WI38 (cell line): Measurements from ENCODE around the gene NOL4L.
"Not testable (repeated sequence)": the region's sequence is repeated elsewhere in the genome, so short reads cannot be mapped to it uniquely, and the experiment has no call there.

Experiments used
- H3K4me3 ChIP-seq: 2 replicates; pipeline ENCODE4 v1.5.1; 2011; ENCODE audit warnings: low read depth, mild to moderate bottlenecking, control low read depth, low read length
- TF ChIP-seq, protein P1 (sequence below): IDR thresholded peaks from 2 replicates; pipeline ENCODE4 v1.5.1; 2012; ENCODE audit warnings: low read depth, mild to moderate bottlenecking, control low read depth, low read length

NOL4L gene

DNA sequence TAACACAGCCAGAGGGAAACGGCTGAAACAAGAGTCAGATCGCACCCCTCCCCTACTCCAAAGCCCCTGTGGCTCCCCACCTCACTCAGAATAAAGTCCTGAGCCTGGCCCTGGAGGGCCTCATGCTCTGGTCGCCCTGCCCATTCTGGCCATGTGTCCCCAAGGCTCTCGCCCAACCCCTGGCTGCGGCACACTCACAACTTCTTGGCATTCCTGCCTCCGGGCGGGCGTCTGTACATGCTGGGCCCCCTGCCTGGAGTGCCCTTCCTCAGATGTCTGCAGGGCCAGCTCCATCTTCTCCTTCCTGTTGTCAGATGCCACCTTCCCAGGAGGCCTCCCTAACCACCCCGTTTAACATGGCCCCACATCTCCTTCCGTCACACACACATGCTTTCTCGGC is 17.1 kb upstream of the NOL4L start:
- no peak overlapping the region for H3K4me3 ChIP-seq
- TF ChIP-seq, protein P1, sequence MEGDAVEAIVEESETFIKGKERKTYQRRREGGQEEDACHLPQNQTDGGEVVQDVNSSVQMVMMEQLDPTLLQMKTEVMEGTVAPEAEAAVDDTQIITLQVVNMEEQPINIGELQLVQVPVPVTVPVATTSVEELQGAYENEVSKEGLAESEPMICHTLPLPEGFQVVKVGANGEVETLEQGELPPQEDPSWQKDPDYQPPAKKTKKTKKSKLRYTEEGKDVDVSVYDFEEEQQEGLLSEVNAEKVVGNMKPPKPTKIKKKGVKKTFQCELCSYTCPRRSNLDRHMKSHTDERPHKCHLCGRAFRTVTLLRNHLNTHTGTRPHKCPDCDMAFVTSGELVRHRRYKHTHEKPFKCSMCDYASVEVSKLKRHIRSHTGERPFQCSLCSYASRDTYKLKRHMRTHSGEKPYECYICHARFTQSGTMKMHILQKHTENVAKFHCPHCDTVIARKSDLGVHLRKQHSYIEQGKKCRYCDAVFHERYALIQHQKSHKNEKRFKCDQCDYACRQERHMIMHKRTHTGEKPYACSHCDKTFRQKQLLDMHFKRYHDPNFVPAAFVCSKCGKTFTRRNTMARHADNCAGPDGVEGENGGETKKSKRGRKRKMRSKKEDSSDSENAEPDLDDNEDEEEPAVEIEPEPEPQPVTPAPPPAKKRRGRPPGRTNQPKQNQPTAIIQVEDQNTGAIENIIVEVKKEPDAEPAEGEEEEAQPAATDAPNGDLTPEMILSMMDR, result no peak

DNA sequence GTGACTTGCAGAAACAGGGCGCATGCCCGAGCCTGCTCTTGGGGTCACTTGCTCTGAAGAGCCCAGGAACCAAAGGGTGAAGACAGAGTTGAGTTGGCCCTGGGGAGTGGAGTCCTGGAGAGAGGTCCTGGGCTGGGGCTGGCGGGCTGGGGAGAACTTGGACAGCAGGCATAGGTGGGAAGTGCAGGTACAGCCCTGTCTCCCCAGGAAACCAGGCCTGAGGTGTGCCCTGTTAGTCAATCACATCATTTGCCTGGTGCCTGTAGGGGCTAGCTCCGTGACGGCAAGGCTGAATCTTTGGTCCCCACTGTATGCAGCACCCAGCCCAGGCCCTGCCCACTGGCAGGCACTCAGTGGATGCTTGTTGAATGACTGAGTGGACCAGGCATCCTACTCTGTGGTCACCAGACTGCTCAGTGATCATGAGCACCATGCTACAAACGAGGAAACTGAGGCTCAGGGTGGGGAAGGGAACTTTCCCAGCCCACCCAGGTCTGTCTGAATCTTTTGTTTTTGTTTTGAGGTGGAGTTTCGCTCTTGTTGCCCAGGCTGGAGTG is 15.6 kb upstream of the NOL4L start:
- no peak overlapping the region for H3K4me3 ChIP-seq
- TF ChIP-seq, protein P1, result no peak

DNA sequence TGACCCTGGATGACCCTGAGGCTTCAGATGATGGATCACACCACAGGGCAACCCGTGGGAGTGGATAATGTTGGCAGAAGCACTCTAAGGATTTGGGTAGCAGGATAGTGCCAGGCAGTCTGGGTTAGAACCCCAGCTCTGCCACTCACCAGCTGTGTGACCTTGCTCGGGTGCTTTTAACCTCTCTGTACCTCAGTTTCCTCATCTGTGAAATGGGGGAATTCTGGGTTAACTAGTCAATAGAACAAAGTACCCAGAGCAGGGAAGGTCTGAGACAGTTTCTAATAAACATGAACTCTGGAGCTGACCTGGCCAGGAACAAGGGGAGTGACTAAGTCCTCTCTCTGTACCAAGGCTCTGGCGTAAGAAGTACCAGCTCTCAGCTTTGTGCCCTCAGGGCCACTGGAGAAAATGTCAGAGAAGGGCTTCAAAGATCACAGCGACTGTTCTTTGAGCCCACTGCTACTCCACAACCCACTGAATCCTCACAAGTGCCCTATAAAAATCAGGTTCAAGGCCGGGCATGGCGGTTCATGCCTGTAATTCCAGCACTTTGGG is 14.7 kb upstream of the NOL4L start:
- TF ChIP-seq, protein P1, result no peak
- H3K4me3 ChIP-seq, result no peak overlapping the region

DNA sequence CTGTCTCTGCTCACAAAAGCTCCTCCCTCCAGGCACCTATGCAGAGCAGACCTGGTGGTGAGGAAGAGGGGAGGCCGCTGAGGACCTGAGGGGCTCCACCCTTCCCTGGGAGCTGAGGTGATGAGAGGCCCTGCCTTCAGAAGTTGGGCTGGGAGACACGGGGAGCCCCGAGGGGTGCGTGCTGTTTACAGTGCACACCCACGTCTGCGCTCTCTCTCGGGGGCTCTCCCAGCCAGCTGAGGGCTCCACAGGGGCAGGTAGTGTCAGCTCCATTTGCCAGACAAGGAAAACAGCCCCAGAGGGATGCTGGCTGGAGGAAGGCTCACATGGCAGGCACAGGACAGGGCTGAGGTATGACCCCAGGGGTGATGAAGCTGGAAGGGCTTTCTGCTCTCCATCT is 13.5 kb upstream of the NOL4L start:
- H3K4me3 ChIP-seq, result no peak overlapping the region
- TF ChIP-seq, protein P1, result no peak

DNA sequence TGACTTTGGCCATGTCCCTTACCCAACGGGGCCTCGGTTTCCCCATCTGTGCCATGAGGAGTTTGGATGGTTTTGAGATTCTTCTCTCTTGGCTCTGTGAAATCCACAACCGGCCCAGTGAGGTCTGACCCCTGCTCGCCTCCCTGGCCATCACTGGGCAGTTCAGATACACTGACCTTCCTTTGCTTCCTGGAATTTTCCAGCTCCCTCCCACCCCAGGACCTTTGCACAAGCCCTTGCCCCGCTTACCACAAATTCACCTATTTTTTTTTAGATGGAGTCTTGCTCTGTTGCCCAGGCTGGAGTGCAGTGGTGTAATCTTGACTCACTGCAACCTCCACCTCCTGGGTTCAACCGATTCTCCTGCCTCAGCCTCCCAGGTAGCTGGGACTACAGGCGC is 12.6 kb upstream of the NOL4L start:
- TF ChIP-seq, protein P1, result no peak
- H3K4me3 ChIP-seq, result no peak overlapping the region

DNA sequence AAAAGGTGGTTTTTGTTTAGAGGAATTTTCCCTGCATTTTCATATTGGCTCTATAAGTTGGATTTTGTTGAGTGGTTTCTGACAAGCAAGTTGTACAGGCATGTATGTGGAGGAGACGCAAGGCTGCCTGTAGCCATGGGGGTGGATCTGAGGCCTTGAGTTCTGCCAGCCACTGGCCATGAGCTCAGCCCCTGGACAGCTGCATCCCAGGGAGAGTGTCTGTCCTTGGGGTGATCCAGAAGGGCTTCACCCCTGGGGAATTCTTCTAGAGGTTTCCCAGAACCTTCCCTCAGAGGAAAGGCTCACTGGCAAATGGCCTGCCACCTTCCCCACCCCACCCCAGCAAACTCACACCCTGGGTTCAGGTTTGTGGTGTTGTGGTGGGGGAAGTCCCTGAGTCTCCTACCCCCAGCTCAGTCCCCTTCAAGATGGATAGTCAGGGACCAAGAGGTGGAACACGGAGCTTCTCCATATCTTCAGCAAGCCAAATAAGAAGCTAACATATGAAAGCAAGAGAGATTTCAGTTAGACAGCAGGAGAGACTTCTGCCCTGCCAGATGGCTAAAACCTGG is 11.6 kb upstream of the NOL4L start:
- TF ChIP-seq, protein P1, result no peak
- no peak overlapping the region for H3K4me3 ChIP-seq

DNA sequence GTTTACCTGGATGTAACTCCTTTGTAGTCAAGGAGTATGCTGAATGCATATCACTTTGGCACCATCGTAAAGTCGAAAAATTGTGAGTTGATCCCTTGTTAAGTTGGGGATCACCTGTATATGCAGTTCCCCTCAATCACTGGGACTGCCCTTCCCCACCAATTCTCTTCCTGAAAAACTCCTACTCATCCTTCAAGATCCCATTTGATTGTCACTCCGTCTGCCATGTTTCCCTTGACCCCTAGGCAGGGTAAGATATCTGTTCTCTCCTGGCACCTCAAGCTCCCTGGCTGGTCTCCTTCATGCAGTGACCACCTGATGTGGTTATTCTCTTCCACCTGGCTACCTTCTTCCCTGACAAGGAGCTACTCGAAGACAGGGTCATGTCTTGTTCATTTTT is 10.0 kb upstream of the NOL4L start:
- no peak overlapping the region for H3K4me3 ChIP-seq
- TF ChIP-seq, protein P1, result no peak

DNA sequence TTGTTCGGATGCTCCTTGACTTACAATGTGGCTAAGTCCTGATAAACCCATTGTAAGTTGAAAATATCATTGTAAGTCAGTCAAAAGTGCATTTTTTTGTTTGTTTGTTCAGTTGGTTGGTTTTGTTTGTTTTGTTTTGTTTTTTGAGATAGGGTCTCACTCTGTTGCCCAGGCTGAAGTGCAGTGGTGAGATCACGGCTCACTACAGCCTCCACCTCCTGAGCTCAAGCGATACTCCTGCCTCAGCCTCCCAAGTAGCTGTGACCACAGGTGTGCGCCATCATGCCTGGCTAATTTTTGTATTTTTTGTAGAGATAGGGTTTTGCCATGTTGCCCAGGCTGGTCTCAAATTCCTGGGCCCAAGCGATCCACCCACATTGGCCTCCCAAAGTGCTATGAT is 9.5 kb upstream of the NOL4L start:
- H3K4me3 ChIP-seq, result not testable (repeated sequence)
